ENCODE data around the gene COL6A2. TPM values are rescaled to one million over a fixed set of nuclear protein-coding genes. Genes with fewer than 3 reads are reported as not detected.

The COL6A2 gene
- total and polyA plus RNA-seq, 2 of the 4 experiments (the other 2 are of a cell fraction): 208 to 1,065 TPM

DNA sequence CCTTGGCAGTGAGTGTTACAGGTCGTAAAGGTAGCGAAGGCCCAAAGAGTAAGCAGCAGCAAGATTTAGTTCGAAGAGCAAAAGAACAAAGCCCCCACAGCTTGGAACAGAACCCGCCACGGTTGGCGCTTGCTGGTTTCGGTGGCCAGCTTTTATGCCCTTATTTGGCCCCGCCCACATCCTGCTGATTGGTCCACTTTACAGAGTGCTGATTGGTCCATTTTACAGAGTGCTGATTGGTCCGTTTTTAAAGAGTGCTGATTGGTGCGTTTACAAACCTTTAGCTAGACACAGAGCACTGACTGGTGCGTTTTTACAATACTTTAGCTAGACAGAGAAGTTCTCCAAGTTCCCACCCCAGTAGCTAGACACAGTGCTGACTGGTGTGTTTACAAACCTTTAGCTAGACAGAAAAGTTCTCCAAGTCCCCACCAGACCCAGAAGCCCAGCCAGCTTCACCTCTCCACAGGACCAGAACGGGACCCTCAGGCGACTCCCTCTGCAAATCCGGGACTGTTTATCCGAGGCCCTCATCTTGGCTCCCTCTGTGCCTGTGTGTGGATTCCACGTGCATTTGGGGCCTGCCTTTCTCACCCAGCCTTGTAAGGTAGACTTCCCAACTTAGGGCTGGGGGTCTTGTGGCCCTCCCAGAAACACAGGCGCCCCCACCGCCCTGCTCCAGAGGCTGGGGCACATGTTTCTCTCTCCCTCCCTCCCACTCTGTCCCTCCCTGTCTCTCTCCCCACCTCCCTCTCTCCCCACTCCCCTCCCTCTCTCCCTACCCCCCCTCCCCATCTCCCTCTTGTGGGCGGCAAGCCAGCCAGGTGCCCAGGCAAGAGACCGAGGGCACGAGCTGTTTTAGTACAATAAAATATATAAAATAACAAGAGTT is 44.9 kb downstream of the COL6A2 start:
- H3K27ac ChIP-seq (ENCODE audit: insufficient read depth, low read length): no peak overlapping the region
- no peak overlapping the region for H4K8ac ChIP-seq (ENCODE audit: low read depth in 2 of 2, low read length in 2 of 2)
- WGBS, 2 experiments (ENCODE audit: extremely low coverage in 2 of 2, insufficient read length in 1 of 2): 82% methylated on average over 9 of the region's 21 CpGs; no CpG with 5 or more reads in 1 of the 2 experiments
- no peak overlapping the region for H3K14ac ChIP-seq (replicated peaks; ENCODE audit: low read depth, low read length)
- no peak overlapping the region for H2BK5ac ChIP-seq (ENCODE audit: low read depth, low read length, poor library complexity, severe bottlenecking)
- peak overlapping the region; percentile 34; the same call in 1 of the 2 replicates for H3K4ac ChIP-seq (ENCODE audit: low read depth, low read length)
- no peak overlapping the region for H4K91ac ChIP-seq (ENCODE audit: insufficient read depth, low read depth, low read length)
- H3K36me3 ChIP-seq (ENCODE audit: control insufficient read depth, insufficient read depth, low read length): no peaks in the 10 kb centered on the region
- H2AFZ ChIP-seq (replicated peaks; ENCODE audit: low read length, poor library complexity): peak overlapping the region; percentile 67
- DNase-seq (no peak), ATAC-seq (ENCODE audit: low read depth) (no peak)
- in situ Hi-C loops (cut with MboI; ENCODE audit: low sequenced_read_pairs): no loop called here
- H3K4me2 ChIP-seq (ENCODE audit: low read depth, low read length): no peak overlapping the region
- H2BK120ac ChIP-seq (ENCODE audit: low read depth, low read length): no peak overlapping the region
- H3K23ac ChIP-seq (ENCODE audit: low read depth, low read length): no peak overlapping the region; the same call in 1 of the 2 replicates
- no peaks in the 10 kb centered on the region for H3K9me1 ChIP-seq (ENCODE audit: insufficient read depth, low read length)
- 0 out of 2 replicates have a peak, but pooled peaks cover 2% of the 10 kb centered on the region for H3K4me1 ChIP-seq (ENCODE audit: control insufficient read depth, insufficient read depth, low read length)
- CTCF ChIA-PET: interaction anchor here (0.6 to 1.6 kb wide), 6 partner anchors 10 to 216 kb away, joined by 3 to 13 read pairs (median 6); no protein-coding TSS in a partner anchor
- peak overlapping the region; percentile 72 for H2AK9ac ChIP-seq (replicated peaks; ENCODE audit: low read depth, low read length, poor library complexity)
- no peak overlapping the region for H2BK15ac ChIP-seq (ENCODE audit: low read depth, low read length)
- dilution Hi-C loops (cut with HindIII; ENCODE audit: low sequenced_read_pairs, unreplicated experiment): no loop called here
- H2AK5ac ChIP-seq (ENCODE audit: low read depth, low read length): peak overlapping the region; percentile 54; the same call in 1 of the 2 replicates
- H2BK20ac ChIP-seq (ENCODE audit: low read depth, low read length): no peak overlapping the region
- no peaks in the 10 kb centered on the region for H3K9me3 ChIP-seq (ENCODE audit: control insufficient read depth, insufficient read depth, low read length)
- no peaks in the 10 kb centered on the region for H3K27me3 ChIP-seq (ENCODE audit: control insufficient read depth, insufficient read depth, low read length)
- no peak overlapping the region for H4K5ac ChIP-seq (ENCODE audit: low read depth, low read length)
- H3K4me3 ChIP-seq (ENCODE audit: insufficient read depth, low read depth, low read length): no peak overlapping the region
- no peak overlapping the region for H3K56ac ChIP-seq (ENCODE audit: extremely low read depth, insufficient read depth, low read length)
- TF ChIP-seq FOS (IDR thresholded peaks at IDR 0.05; ENCODE audit: low read depth, low read length) (no peak), RAD21 (IDR thresholded peaks at IDR 0.05; ENCODE audit: low read length) (no peak), CHD1 (IDR thresholded peaks at IDR 0.05; ENCODE audit: low read depth, low read length) (no peak), MXI1 (IDR thresholded peaks at IDR 0.05; ENCODE audit: borderline replicate concordance, low read depth, low read length) (no peak), SMC3 (IDR thresholded peaks at IDR 0.05; ENCODE audit: low read depth, low read length) (no peak), MAFK (IDR thresholded peaks at IDR 0.05; ENCODE audit: low read depth, low read length) (0 out of 2 replicates have a peak, but pooled peaks have one; percentile 15)
- BruUV-seq (replicated peaks): no TSS peak
- H3K79me1 ChIP-seq (ENCODE audit: low read depth in 1 of 2, low read length in 2 of 2): no peaks in the 10 kb centered on the region
- no peak overlapping the region for H3K9ac ChIP-seq (ENCODE audit: low read depth, low read length)
- H4K20me1 ChIP-seq (ENCODE audit: insufficient read depth, low read length): no peaks in the 10 kb centered on the region
- intact Hi-C loops (cut with micrococcal nuclease): loop anchor here (1.0 kb wide), 1 partner anchor 85 kb away; the partner anchor contains the start of gene LSS
- H3K18ac ChIP-seq (ENCODE audit: low read depth, low read length): no peak overlapping the region
- POLR2A ChIA-PET (ENCODE audit: unreplicated experiment): no interaction called here
